RKO (cell line): ENCODE results near the gene RNU1-3.
"Not testable (repeated sequence)": the region's sequence is repeated elsewhere in the genome, so short reads cannot be mapped to it uniquely, and the experiment has no call there.

Experiments used
- DNase-seq: peaks from one replicate; pipeline ENCODE4 v3.0.0-alpha.2; 2016; ENCODE audit warnings: low spot score

RNU1-3 gene

GRCh38 chr1:16636551-16637195 is 30.1 kb downstream of the RNU1-3 start:
- DNase-seq, result not testable (repeated sequence)

- DNase-seq, result not testable (repeated sequence)
These were observed 30.8 kb downstream of the RNU1-3 start for GRCh38 chr1:16635959-16636358.

- DNase-seq, result not testable (repeated sequence)
These were observed 33.0 kb downstream of the RNU1-3 start for GRCh38 chr1:16633540-16634282.

GRCh38 chr1:16632044-16632850 is 34.5 kb downstream of the RNU1-3 start:
- not testable (repeated sequence) for DNase-seq

- no peak for DNase-seq
These were observed 35.3 kb downstream of the RNU1-3 start for GRCh38 chr1:16631248-16632043.

GRCh38 chr1:16630661-16631247 is 36.0 kb downstream of the RNU1-3 start:
- DNase-seq, result no peak

- DNase-seq, result not testable (repeated sequence)
These were observed 36.7 kb downstream of the RNU1-3 start for GRCh38 chr1:16629916-16630530.

GRCh38 chr1:16628361-16629111 is 38.2 kb downstream of the RNU1-3 start:
- no peak for DNase-seq

GRCh38 chr1:16626409-16626983 is 40.3 kb downstream of the RNU1-3 start:
- DNase-seq, result not testable (repeated sequence)

GRCh38 chr1:16625497-16626408 is 41.0 kb downstream of the RNU1-3 start:
- DNase-seq, result no peak

GRCh38 chr1:16623812-16624719 is 42.7 kb downstream of the RNU1-3 start:
- not testable (repeated sequence) for DNase-seq

GRCh38 chr1:16623337-16623736 is 43.4 kb downstream of the RNU1-3 start:
- DNase-seq, result peak; percentile 78

GRCh38 chr1:16621681-16622315 is 45.0 kb downstream of the RNU1-3 start:
- DNase-seq, result not testable (repeated sequence)

GRCh38 chr1:16621300-16621658 is 45.5 kb downstream of the RNU1-3 start:
- no peak for DNase-seq

- DNase-seq, result not testable (repeated sequence)
These were observed 46.8 kb downstream of the RNU1-3 start for GRCh38 chr1:16619803-16620501.

GRCh38 chr1:16618719-16619118 is 48.0 kb downstream of the RNU1-3 start:
- DNase-seq, result no peak
